Measurements from ENCODE around the gene ZNF764.
"Not testable (repeated sequence)": the region's sequence is repeated elsewhere in the genome, so short reads cannot be mapped to it uniquely, and the experiment has no call there.

ZNF764 gene

GRCh38 chr16:30548416-30549253, 9.5 kb downstream of the ZNF764 start:
- DNase-seq (ENCODE audit: low spot score) = no peak

GRCh38 chr16:30546115-30546514, 12.1 kb downstream of the ZNF764 start:
- no peak for DNase-seq (ENCODE audit: low spot score)

- no peak for DNase-seq (ENCODE audit: low spot score)
Observed at GRCh38 chr16:30543067-30543466, 15.1 kb downstream of the ZNF764 start.

GRCh38 chr16:30541502-30542329, 16.5 kb downstream of the ZNF764 start:
- no peak for DNase-seq (ENCODE audit: low spot score)

GRCh38 chr16:30540916-30541464, 17.2 kb downstream of the ZNF764 start:
- DNase-seq (ENCODE audit: low spot score) = not testable (repeated sequence)

- not testable (repeated sequence) for DNase-seq (ENCODE audit: low spot score)
Observed at GRCh38 chr16:30539986-30540526, 18.1 kb downstream of the ZNF764 start.

GRCh38 chr16:30539000-30539964, 18.9 kb downstream of the ZNF764 start:
- DNase-seq (ENCODE audit: low spot score) = no peak

GRCh38 chr16:30536391-30537024, 21.7 kb downstream of the ZNF764 start:
- DNase-seq (ENCODE audit: low spot score) = not testable (repeated sequence)

GRCh38 chr16:30535777-30536190, 22.4 kb downstream of the ZNF764 start:
- DNase-seq (ENCODE audit: low spot score) = peak; percentile 68

- DNase-seq (ENCODE audit: low spot score) = no peak
Observed at GRCh38 chr16:30535106-30535776, 22.9 kb downstream of the ZNF764 start.

GRCh38 chr16:30534368-30535105, 23.6 kb downstream of the ZNF764 start, which contains the start of gene ZNF747:
Gene ZNF747, minus strand, starts transcription at chr16:30534858. Its CDS starts 179 bp downstream, at chr16:30534679.
- DNase-seq (ENCODE audit: low spot score) = peak; percentile 93

- no peak for DNase-seq (ENCODE audit: low spot score)
Observed at GRCh38 chr16:30533748-30534367, 24.3 kb downstream of the ZNF764 start.

- DNase-seq (ENCODE audit: low spot score) = no peak
Observed at GRCh38 chr16:30533146-30533522, 25.0 kb downstream of the ZNF764 start.

GRCh38 chr16:30532285-30533145, 25.7 kb downstream of the ZNF764 start:
- no peak for DNase-seq (ENCODE audit: low spot score)

- DNase-seq (ENCODE audit: low spot score) = no peak
Observed at GRCh38 chr16:30530163-30531037, 27.8 kb downstream of the ZNF764 start.

- no peak for DNase-seq (ENCODE audit: low spot score)
Observed at GRCh38 chr16:30528799-30529457, 29.2 kb downstream of the ZNF764 start.
